Stimulated activated CD4-positive, alpha-beta T cell treated with anti-CD3 and anti-CD28 coated beads, Interleukin-4, amount 100 ng/mL, for 4 hours (primary cell): ENCODE results near the gene AGRN.
"Not testable (repeated sequence)": the region's sequence is repeated elsewhere in the genome, so short reads cannot be mapped to it uniquely, and the experiment has no call there.

ENCODE experiments used
- DNase-seq, 2 experiments: peaks; one replicate each; pipeline ENCODE4 v3.0.0-alpha.2; 2020

The AGRN gene

GRCh38 chr1:1083416-1084371 lies 63.8 kb downstream of the AGRN start:
- DNase-seq: no peak

GRCh38 chr1:1084372-1085170 lies 64.7 kb downstream of the AGRN start:
- no peak for DNase-seq

GRCh38 chr1:1085171-1085841 lies 65.4 kb downstream of the AGRN start:
- no peak for DNase-seq

- DNase-seq: no peak
Measured at GRCh38 chr1:1085911-1086841, 66.3 kb downstream of the AGRN start.

GRCh38 chr1:1086911-1087341 lies 67.0 kb downstream of the AGRN start:
- no peak for DNase-seq

- no peak for DNase-seq
Measured at GRCh38 chr1:1087351-1088028, 67.6 kb downstream of the AGRN start.

GRCh38 chr1:1088029-1088800 lies 68.3 kb downstream of the AGRN start:
- no peak for DNase-seq

- no peak for DNase-seq
Measured at GRCh38 chr1:1088801-1089680, 69.1 kb downstream of the AGRN start.

- no peak for DNase-seq
Measured at GRCh38 chr1:1089731-1090423, 70.0 kb downstream of the AGRN start.

- DNase-seq: no peak
Measured at GRCh38 chr1:1090424-1091343, 70.8 kb downstream of the AGRN start.

- no peak for DNase-seq
Measured at GRCh38 chr1:1091344-1092148, 71.6 kb downstream of the AGRN start.

- DNase-seq: no peak
Measured at GRCh38 chr1:1092149-1092855, 72.4 kb downstream of the AGRN start.

GRCh38 chr1:1092894-1093609 lies 73.1 kb downstream of the AGRN start:
- no peak for DNase-seq

GRCh38 chr1:1093610-1093943 lies 73.7 kb downstream of the AGRN start:
- no peak for DNase-seq

- no peak for DNase-seq
Measured at GRCh38 chr1:1094981-1095380, 75.1 kb downstream of the AGRN start.

- DNase-seq: not testable (repeated sequence)
Measured at GRCh38 chr1:1096136-1096535, 76.2 kb downstream of the AGRN start.
